Measurements from ENCODE around the gene TEAD4.
"Not testable (repeated sequence)": the region's sequence is repeated elsewhere in the genome, so short reads cannot be mapped to it uniquely, and the experiment has no call there.

TEAD4 gene

GRCh38 chr12:3054374-3054773 is 95.2 kb downstream of the TEAD4 start:
- no peak for FAIRE-seq

GRCh38 chr12:3055026-3055703 is 96.0 kb downstream of the TEAD4 start:
- FAIRE-seq, result no peak

- no peak for FAIRE-seq
Observed at GRCh38 chr12:3055704-3056467, 96.7 kb downstream of the TEAD4 start.

- FAIRE-seq, result no peak
Observed at GRCh38 chr12:3061059-3061458, 101.9 kb downstream of the TEAD4 start.

- no peak for FAIRE-seq
Observed at GRCh38 chr12:3061501-3062215, 102.5 kb downstream of the TEAD4 start.

- no peak for FAIRE-seq
Observed at GRCh38 chr12:3065300-3065699, 106.1 kb downstream of the TEAD4 start.

- not testable (repeated sequence) for FAIRE-seq
Observed at GRCh38 chr12:3065846-3066245, 106.6 kb downstream of the TEAD4 start.

- FAIRE-seq, result no peak
Observed at GRCh38 chr12:3069714-3070113, 110.5 kb downstream of the TEAD4 start.

- no peak for FAIRE-seq
Observed at GRCh38 chr12:3071107-3071506, 111.9 kb downstream of the TEAD4 start.

- FAIRE-seq, result no peak
Observed at GRCh38 chr12:3071710-3072109, 112.5 kb downstream of the TEAD4 start.

- no peak for FAIRE-seq
Observed at GRCh38 chr12:3073438-3074250, 114.4 kb downstream of the TEAD4 start.

- no peak for FAIRE-seq
Observed at GRCh38 chr12:3075315-3075714, 116.1 kb downstream of the TEAD4 start.

GRCh38 chr12:3076730-3077571 is 117.8 kb downstream of the TEAD4 start, which contains the start of gene TSPAN9:
TSS of gene TSPAN9 (plus strand) at chr12:3077379. CDS start at chr12:3201194, 123,815 bp downstream.
- FAIRE-seq, result no peak

- FAIRE-seq, result no peak
Observed at GRCh38 chr12:3077572-3078081, 118.4 kb downstream of the TEAD4 start.

GRCh38 chr12:3078086-3078820 is 119.1 kb downstream of the TEAD4 start:
- no peak for FAIRE-seq

- no peak for FAIRE-seq
Observed at GRCh38 chr12:3081091-3081490, 121.9 kb downstream of the TEAD4 start.

GRCh38 chr12:3081886-3082285 is 122.7 kb downstream of the TEAD4 start:
- FAIRE-seq, result no peak

GRCh38 chr12:3083241-3083920 is 124.2 kb downstream of the TEAD4 start:
- FAIRE-seq, result no peak

GRCh38 chr12:3083921-3084347 is 124.7 kb downstream of the TEAD4 start:
- FAIRE-seq, result no peak

- FAIRE-seq, result no peak
Observed at GRCh38 chr12:3084742-3085141, 125.5 kb downstream of the TEAD4 start.
